T-helper 2 cell treated with Interferon-gamma antibody and Interleukin-4, amounts not matched to agents 5 μg/mL and 100 μg/mL, for 36 hours (primary cell): ENCODE data around the gene COL5A1.

Experiments used
- DNase-seq: peaks from one replicate; pipeline ENCODE4 v3.0.0; 2021; ENCODE audit warnings: low spot score
- H3K27ac Mint-ChIP-seq: one replicate; pipeline ENCODE4 v1.8.0; 2021; ENCODE audit warnings: mild to moderate bottlenecking, mixed read lengths
- H3K27me3 Mint-ChIP-seq: one replicate; pipeline ENCODE4 v1.8.0; 2021; ENCODE audit warnings: low read depth, mixed read lengths
- H3K36me3 Mint-ChIP-seq: one replicate; pipeline ENCODE4 v1.8.0; 2021; ENCODE audit warnings: low read depth, mixed read lengths
- H3K4me1 Mint-ChIP-seq: one replicate; pipeline ENCODE4 v1.8.0; 2021; ENCODE audit warnings: low read depth, mixed read lengths
- H3K4me3 Mint-ChIP-seq: one replicate; pipeline ENCODE4 v1.8.0; 2022; ENCODE audit warnings: mild to moderate bottlenecking, moderate library complexity, mixed read lengths
- H3K9me3 Mint-ChIP-seq: one replicate; pipeline ENCODE4 v1.8.0; 2021; ENCODE audit warnings: mixed read lengths

The COL5A1 gene

GRCh38 chr9:134820901-134821300, 179.3 kb downstream of the COL5A1 start:
- no peaks in the 10 kb centered on the region for H3K4me1 Mint-ChIP-seq
- H3K36me3 Mint-ChIP-seq = no peaks in the 10 kb centered on the region
- no peaks in the 10 kb centered on the region for H3K27me3 Mint-ChIP-seq
- no peak overlapping the region for H3K4me3 Mint-ChIP-seq
- H3K27ac Mint-ChIP-seq = no peak overlapping the region
- DNase-seq = no peak
- no peaks in the 10 kb centered on the region for H3K9me3 Mint-ChIP-seq

GRCh38 chr9:134822541-134822940, 180.9 kb downstream of the COL5A1 start:
- Mint-ChIP-seq H3K9me3 (no peaks in the 10 kb centered on the region), H3K4me3 (no peak overlapping the region), H3K4me1 (no peaks in the 10 kb centered on the region), H3K36me3 (no peaks in the 10 kb centered on the region), H3K27me3 (no peaks in the 10 kb centered on the region), H3K27ac (no peak overlapping the region)
- DNase-seq = no peak

GRCh38 chr9:134823623-134824022, 182.0 kb downstream of the COL5A1 start:
- Mint-ChIP-seq H3K27me3 (no peaks in the 10 kb centered on the region), H3K36me3 (no peaks in the 10 kb centered on the region), H3K4me3 (no peak overlapping the region), H3K27ac (no peak overlapping the region), H3K4me1 (no peaks in the 10 kb centered on the region), H3K9me3 (no peaks in the 10 kb centered on the region)
- no peak for DNase-seq

- H3K36me3 Mint-ChIP-seq = no peaks in the 10 kb centered on the region
- H3K4me3 Mint-ChIP-seq = no peak overlapping the region
- no peak for DNase-seq
- no peaks in the 10 kb centered on the region for H3K9me3 Mint-ChIP-seq
- H3K4me1 Mint-ChIP-seq = no peaks in the 10 kb centered on the region
- H3K27me3 Mint-ChIP-seq = no peaks in the 10 kb centered on the region
- no peak overlapping the region for H3K27ac Mint-ChIP-seq
These were observed 183.0 kb downstream of the COL5A1 start for GRCh38 chr9:134824583-134824982.

GRCh38 chr9:134825025-134825424, 183.4 kb downstream of the COL5A1 start:
- H3K4me3 Mint-ChIP-seq = no peak overlapping the region
- DNase-seq = no peak
- no peaks in the 10 kb centered on the region for H3K4me1 Mint-ChIP-seq
- H3K9me3 Mint-ChIP-seq = no peaks in the 10 kb centered on the region
- H3K27ac Mint-ChIP-seq = no peak overlapping the region
- no peaks in the 10 kb centered on the region for H3K36me3 Mint-ChIP-seq
- H3K27me3 Mint-ChIP-seq = no peaks in the 10 kb centered on the region

GRCh38 chr9:134826336-134827285, 185.0 kb downstream of the COL5A1 start:
- H3K4me1 Mint-ChIP-seq = no peaks in the 10 kb centered on the region
- no peaks in the 10 kb centered on the region for H3K36me3 Mint-ChIP-seq
- H3K4me3 Mint-ChIP-seq = no peak overlapping the region
- no peaks in the 10 kb centered on the region for H3K9me3 Mint-ChIP-seq
- H3K27ac Mint-ChIP-seq = no peak overlapping the region
- no peak for DNase-seq
- H3K27me3 Mint-ChIP-seq = no peaks in the 10 kb centered on the region

- no peaks in the 10 kb centered on the region for H3K27me3 Mint-ChIP-seq
- no peaks in the 10 kb centered on the region for H3K36me3 Mint-ChIP-seq
- no peak for DNase-seq
- no peak overlapping the region for H3K27ac Mint-ChIP-seq
- H3K4me1 Mint-ChIP-seq = no peaks in the 10 kb centered on the region
- H3K9me3 Mint-ChIP-seq = no peaks in the 10 kb centered on the region
- no peak overlapping the region for H3K4me3 Mint-ChIP-seq
These were observed 186.0 kb downstream of the COL5A1 start for GRCh38 chr9:134827559-134827958.

GRCh38 chr9:134827993-134828392, 186.4 kb downstream of the COL5A1 start:
- Mint-ChIP-seq H3K36me3 (no peaks in the 10 kb centered on the region), H3K27ac (no peak overlapping the region), H3K4me1 (no peaks in the 10 kb centered on the region), H3K9me3 (no peaks in the 10 kb centered on the region), H3K4me3 (no peak overlapping the region), H3K27me3 (no peaks in the 10 kb centered on the region)
- DNase-seq = no peak

GRCh38 chr9:134828892-134829291, 187.3 kb downstream of the COL5A1 start:
- Mint-ChIP-seq H3K9me3 (no peaks in the 10 kb centered on the region), H3K4me3 (no peak overlapping the region), H3K36me3 (no peaks in the 10 kb centered on the region), H3K27ac (no peak overlapping the region), H3K4me1 (no peaks in the 10 kb centered on the region), H3K27me3 (no peaks in the 10 kb centered on the region)
- DNase-seq = no peak

GRCh38 chr9:134829356-134829937, 187.8 kb downstream of the COL5A1 start:
- no peaks in the 10 kb centered on the region for H3K27me3 Mint-ChIP-seq
- H3K36me3 Mint-ChIP-seq = no peaks in the 10 kb centered on the region
- H3K27ac Mint-ChIP-seq = no peak overlapping the region
- no peaks in the 10 kb centered on the region for H3K9me3 Mint-ChIP-seq
- H3K4me3 Mint-ChIP-seq = no peak overlapping the region
- H3K4me1 Mint-ChIP-seq = no peaks in the 10 kb centered on the region
- DNase-seq = no peak

GRCh38 chr9:134830126-134830525, 188.5 kb downstream of the COL5A1 start:
- no peak overlapping the region for H3K27ac Mint-ChIP-seq
- no peaks in the 10 kb centered on the region for H3K27me3 Mint-ChIP-seq
- H3K4me3 Mint-ChIP-seq = no peak overlapping the region
- no peaks in the 10 kb centered on the region for H3K9me3 Mint-ChIP-seq
- no peak for DNase-seq
- no peaks in the 10 kb centered on the region for H3K4me1 Mint-ChIP-seq
- H3K36me3 Mint-ChIP-seq = no peaks in the 10 kb centered on the region

- no peaks in the 10 kb centered on the region for H3K27me3 Mint-ChIP-seq
- H3K27ac Mint-ChIP-seq = no peak overlapping the region
- H3K36me3 Mint-ChIP-seq = no peaks in the 10 kb centered on the region
- no peaks in the 10 kb centered on the region for H3K4me1 Mint-ChIP-seq
- no peak for DNase-seq
- H3K9me3 Mint-ChIP-seq = no peaks in the 10 kb centered on the region
- no peak overlapping the region for H3K4me3 Mint-ChIP-seq
These were observed 189.5 kb downstream of the COL5A1 start for GRCh38 chr9:134830926-134831720.

- no peaks in the 10 kb centered on the region for H3K4me1 Mint-ChIP-seq
- H3K36me3 Mint-ChIP-seq = no peaks in the 10 kb centered on the region
- no peak overlapping the region for H3K27ac Mint-ChIP-seq
- no peak overlapping the region for H3K4me3 Mint-ChIP-seq
- DNase-seq = no peak
- no peaks in the 10 kb centered on the region for H3K27me3 Mint-ChIP-seq
- no peaks in the 10 kb centered on the region for H3K9me3 Mint-ChIP-seq
These were observed 190.9 kb downstream of the COL5A1 start for GRCh38 chr9:134832471-134832870.

- H3K9me3 Mint-ChIP-seq = no peaks in the 10 kb centered on the region
These were observed 191.8 kb downstream of the COL5A1 start for GRCh38 chr9:134833294-134833880.

More at GRCh38 chr9:134833294-134833880, 191.8 kb downstream of the COL5A1 start:
- Mint-ChIP-seq H3K27me3 (no peaks in the 10 kb centered on the region), H3K4me1 (no peaks in the 10 kb centered on the region), H3K27ac (no peak overlapping the region), H3K36me3 (no peaks in the 10 kb centered on the region), H3K4me3 (no peak overlapping the region)
- no peak for DNase-seq
